ENCODE measurements around the gene FERMT2. TPM values are rescaled to one million over a fixed set of nuclear protein-coding genes. Genes with fewer than 3 reads are reported as not detected.
A peak's percentile ranks its signal among the peaks of the same experiment; 100 is the strongest.
"Not testable (repeated sequence)": the region's sequence is repeated elsewhere in the genome, so short reads cannot be mapped to it uniquely, and the experiment has no call there.

Gene FERMT2
- total and polyA plus RNA-seq, 8 donors = 25.9 to 213 (median 63.3) TPM

GRCh38 chr14:52923902-52924575, 26.8 kb downstream of the FERMT2 start:
- Histone ChIP-seq H3K9me3 (no peaks in the 10 kb centered on the region), H3K36me3 (no peaks in the 10 kb centered on the region), H3K4me3 (no peak overlapping the region), H3K27me3 (no peaks in the 10 kb centered on the region), H3K27ac (no peak overlapping the region), H3K4me1 (peaks cover 41 to 100% (median 79%) of the 10 kb centered on the region in 4 donors)
- WGBS, 5 donors = 47 to 78% (median 58%) methylated on average over 3 of the region's 3 CpGs
- TF ChIP-seq POLR2AphosphoS5 (IDR thresholded peaks at IDR 0.05) (no peak), EP300 (IDR thresholded peaks at IDR 0.05) (no peak), CTCF (IDR thresholded peaks at IDR 0.05) (no peak), POLR2A (IDR thresholded peaks at IDR 0.05) (no peak)
- intact Hi-C loops (cut with DNase I; ENCODE audit: low total_unique reads) = no loop called here
- peak in 1 of 2 donors; percentile 37 for DNase-seq

GRCh38 chr14:52922656-52923055, 28.2 kb downstream of the FERMT2 start:
- Histone ChIP-seq H3K4me1 (peaks cover 35 to 100% (median 79%) of the 10 kb centered on the region in 4 donors), H3K9me3 (no peaks in the 10 kb centered on the region), H3K36me3 (peaks cover 0 to 2% (median 0%) of the 10 kb centered on the region in 4 donors), H3K27ac (peak overlapping the region in 2 of 5 donors; percentile 26 to 55), H3K27me3 (no peaks in the 10 kb centered on the region), H3K4me3 (no peak overlapping the region)
- TF ChIP-seq POLR2A (IDR thresholded peaks at IDR 0.05) (no peak), EP300 (IDR thresholded peaks at IDR 0.05) (no peak), CTCF (IDR thresholded peaks at IDR 0.05) (no peak), POLR2AphosphoS5 (IDR thresholded peaks at IDR 0.05) (no peak)
- WGBS, 5 donors = 64 to 88% (median 83%) methylated on average over 4 of the region's 4 CpGs
- DNase-seq = no peak
- intact Hi-C loops (cut with DNase I; ENCODE audit: low total_unique reads) = no loop called here

GRCh38 chr14:52922059-52922458, 28.8 kb downstream of the FERMT2 start:
- Histone ChIP-seq H3K4me1 (peaks cover 35 to 100% (median 78%) of the 10 kb centered on the region in 4 donors), H3K4me3 (no peak overlapping the region), H3K9me3 (no peaks in the 10 kb centered on the region), H3K27me3 (no peaks in the 10 kb centered on the region), H3K27ac (peak overlapping the region in 2 of 5 donors; percentile 26 to 55), H3K36me3 (peaks cover 0 to 3% (median 0%) of the 10 kb centered on the region in 4 donors)
- intact Hi-C loops (cut with DNase I; ENCODE audit: low total_unique reads) = no loop called here
- DNase-seq = no peak
- TF ChIP-seq CTCF (IDR thresholded peaks at IDR 0.05) (no peak), POLR2A (IDR thresholded peaks at IDR 0.05) (no peak), EP300 (IDR thresholded peaks at IDR 0.05) (no peak), POLR2AphosphoS5 (IDR thresholded peaks at IDR 0.05) (no peak)

- H3K9me3 ChIP-seq; H3K27me3 ChIP-seq; H3K36me3 ChIP-seq; DNase-seq; H3K4me3 ChIP-seq; intact Hi-C loops (cut with DNase I; ENCODE audit: low total_unique reads): not testable (repeated sequence)
- Histone ChIP-seq H3K27ac (peak overlapping the region in 3 of 5 donors; percentile 56 to 71 (median 68)), H3K4me1 (peaks cover 23 to 85% (median 63%) of the 10 kb centered on the region in 4 donors)
- WGBS, 5 donors = 85 to 97% (median 93%) methylated on average over 5 of the region's 5 CpGs
These were observed 30.4 kb downstream of the FERMT2 start for GRCh38 chr14:52920411-52920810.

- no peaks in the 10 kb centered on the region for H3K27me3 ChIP-seq
- WGBS, 5 donors = 16 to 32% (median 20%) methylated on average over 3 of the region's 3 CpGs
- H3K4me3 ChIP-seq = no peak overlapping the region
- no peak for TF ChIP-seq POLR2AphosphoS5 (IDR thresholded peaks at IDR 0.05)
- no peak for TF ChIP-seq POLR2A (IDR thresholded peaks at IDR 0.05)
- TF ChIP-seq EP300 (IDR thresholded peaks at IDR 0.05) = no peak
- no peak for TF ChIP-seq CTCF (IDR thresholded peaks at IDR 0.05)
- peak overlapping the region in 4 of 5 donors; percentile 56 to 71 (median 63) for H3K27ac ChIP-seq
- no peaks in the 10 kb centered on the region for H3K9me3 ChIP-seq
- DNase-seq = no peak
- H3K4me1 ChIP-seq = peaks cover 23 to 80% (median 61%) of the 10 kb centered on the region in 4 donors
- peaks cover 0 to 6% (median 1%) of the 10 kb centered on the region in 4 donors for H3K36me3 ChIP-seq
- intact Hi-C loops (cut with DNase I; ENCODE audit: low total_unique reads) = no loop called here
These were observed 30.9 kb downstream of the FERMT2 start for GRCh38 chr14:52919971-52920370.
